ENCODE measurements around the gene GPR160.

DNA sequence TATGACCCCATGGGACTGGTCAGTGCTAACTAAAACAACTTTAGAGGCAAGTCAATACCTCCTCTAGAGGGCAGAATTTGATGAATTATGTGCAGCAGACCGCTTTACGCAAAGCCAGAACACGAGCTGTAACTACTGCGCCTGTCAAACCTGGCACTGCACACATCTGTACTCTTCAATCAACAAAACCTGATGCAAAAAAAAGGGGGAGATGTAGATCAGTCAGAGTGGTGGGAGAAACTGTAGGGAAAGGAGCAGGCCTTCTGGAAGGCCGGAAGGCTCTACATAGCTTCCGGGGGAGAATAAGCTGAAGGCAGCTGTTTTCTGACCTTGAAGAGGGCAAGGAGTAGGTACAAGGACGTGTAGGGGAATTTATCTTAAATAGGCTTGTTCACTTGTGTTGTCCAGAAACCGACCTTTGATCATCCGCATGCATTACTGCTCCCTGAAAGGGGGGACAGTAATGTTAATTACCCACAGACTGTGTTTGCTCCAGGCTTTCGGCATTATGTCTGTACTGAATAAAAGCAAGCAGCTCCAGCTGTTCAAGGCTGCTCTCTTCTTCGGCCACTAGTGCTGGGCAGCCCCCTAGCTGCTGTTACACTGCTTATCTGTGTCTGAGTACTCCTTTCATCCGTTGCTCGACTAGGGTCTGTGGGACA, 41.0 kb downstream of the GPR160 start:
- TF ChIP-seq, protein P1, sequence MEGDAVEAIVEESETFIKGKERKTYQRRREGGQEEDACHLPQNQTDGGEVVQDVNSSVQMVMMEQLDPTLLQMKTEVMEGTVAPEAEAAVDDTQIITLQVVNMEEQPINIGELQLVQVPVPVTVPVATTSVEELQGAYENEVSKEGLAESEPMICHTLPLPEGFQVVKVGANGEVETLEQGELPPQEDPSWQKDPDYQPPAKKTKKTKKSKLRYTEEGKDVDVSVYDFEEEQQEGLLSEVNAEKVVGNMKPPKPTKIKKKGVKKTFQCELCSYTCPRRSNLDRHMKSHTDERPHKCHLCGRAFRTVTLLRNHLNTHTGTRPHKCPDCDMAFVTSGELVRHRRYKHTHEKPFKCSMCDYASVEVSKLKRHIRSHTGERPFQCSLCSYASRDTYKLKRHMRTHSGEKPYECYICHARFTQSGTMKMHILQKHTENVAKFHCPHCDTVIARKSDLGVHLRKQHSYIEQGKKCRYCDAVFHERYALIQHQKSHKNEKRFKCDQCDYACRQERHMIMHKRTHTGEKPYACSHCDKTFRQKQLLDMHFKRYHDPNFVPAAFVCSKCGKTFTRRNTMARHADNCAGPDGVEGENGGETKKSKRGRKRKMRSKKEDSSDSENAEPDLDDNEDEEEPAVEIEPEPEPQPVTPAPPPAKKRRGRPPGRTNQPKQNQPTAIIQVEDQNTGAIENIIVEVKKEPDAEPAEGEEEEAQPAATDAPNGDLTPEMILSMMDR (IDR thresholded peaks at IDR 0.05) = no peak
- no peak for TF ChIP-seq POLR2A (IDR thresholded peaks at IDR 0.05)

Data from esophagus squamous epithelium (tissue), 4 donors.